DND-41 (cell line): ENCODE data around the gene ROCK2.

Source experiments
- EZH2 ChIP-seq: IDR thresholded peaks from 3 replicates; pipeline ENCODE4 v1.6.1; 2012; ENCODE audit warnings: borderline replicate concordance, low read depth, mild to moderate bottlenecking, moderate library complexity, low read length, inconsistent platforms; ENCODE audit not compliant: severe bottlenecking
- TF ChIP-seq, protein P1 (sequence below): IDR thresholded peaks from 2 replicates; pipeline ENCODE4 v1.5.1; 2012; ENCODE audit warnings: borderline replicate concordance, low read length, moderate library complexity, mild to moderate bottlenecking; ENCODE audit not compliant: poor library complexity, severe bottlenecking; ENCODE audit errors: extremely low read depth

DNA sequence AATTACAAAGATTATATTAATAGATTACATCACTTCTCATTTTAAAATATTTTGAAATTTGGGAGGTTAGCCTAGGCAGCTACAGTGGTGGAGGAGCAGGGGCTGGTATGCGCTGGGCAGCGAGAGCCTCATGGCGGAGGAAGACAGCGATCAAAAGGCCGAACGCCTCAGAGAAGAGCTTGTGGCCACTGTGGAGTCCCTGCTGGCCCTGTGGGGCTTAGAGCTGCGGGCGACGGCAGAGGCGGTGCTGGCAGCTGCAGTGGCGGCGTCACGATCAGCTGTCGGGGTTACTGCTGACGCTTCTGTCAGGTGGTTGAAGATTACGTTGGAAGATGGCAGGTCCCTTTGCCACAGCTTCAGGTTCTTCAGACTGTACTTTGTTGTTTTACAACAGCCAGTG lies 87.4 kb downstream of the ROCK2 start:
- TF ChIP-seq, protein P1, sequence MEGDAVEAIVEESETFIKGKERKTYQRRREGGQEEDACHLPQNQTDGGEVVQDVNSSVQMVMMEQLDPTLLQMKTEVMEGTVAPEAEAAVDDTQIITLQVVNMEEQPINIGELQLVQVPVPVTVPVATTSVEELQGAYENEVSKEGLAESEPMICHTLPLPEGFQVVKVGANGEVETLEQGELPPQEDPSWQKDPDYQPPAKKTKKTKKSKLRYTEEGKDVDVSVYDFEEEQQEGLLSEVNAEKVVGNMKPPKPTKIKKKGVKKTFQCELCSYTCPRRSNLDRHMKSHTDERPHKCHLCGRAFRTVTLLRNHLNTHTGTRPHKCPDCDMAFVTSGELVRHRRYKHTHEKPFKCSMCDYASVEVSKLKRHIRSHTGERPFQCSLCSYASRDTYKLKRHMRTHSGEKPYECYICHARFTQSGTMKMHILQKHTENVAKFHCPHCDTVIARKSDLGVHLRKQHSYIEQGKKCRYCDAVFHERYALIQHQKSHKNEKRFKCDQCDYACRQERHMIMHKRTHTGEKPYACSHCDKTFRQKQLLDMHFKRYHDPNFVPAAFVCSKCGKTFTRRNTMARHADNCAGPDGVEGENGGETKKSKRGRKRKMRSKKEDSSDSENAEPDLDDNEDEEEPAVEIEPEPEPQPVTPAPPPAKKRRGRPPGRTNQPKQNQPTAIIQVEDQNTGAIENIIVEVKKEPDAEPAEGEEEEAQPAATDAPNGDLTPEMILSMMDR: no peak
- TF ChIP-seq EZH2: no peak
